K562 (cell line): ENCODE results near the gene CIAO1. TPM values are rescaled to one million over a fixed set of nuclear protein-coding genes. Genes with fewer than 3 reads are reported as not detected.

Experiments used
- ATF2 ChIP-seq: sonication (generic); formaldehyde crosslinking; IDR thresholded peaks from 2 replicates; pipeline ENCODE4 v1.8.1; 2022; ENCODE audit warnings: missing genetic modification reagents
- ATF4 ChIP-seq: fragments of 450-650 bp; formaldehyde crosslinking; IDR thresholded peaks from 2 replicates; pipeline ENCODE4 v1.4.0; 2022; ENCODE audit warnings: mild to moderate bottlenecking, moderate library complexity
- E2F3 ChIP-seq: fragments of 250-450 bp; sonication (Bioruptor Pico); IDR thresholded peaks from 2 replicates; pipeline ENCODE4 v1.4.0; 2020; ENCODE audit warnings: mild to moderate bottlenecking
- ILF3 ChIP-seq: fragments of 450-650 bp; IDR thresholded peaks from 2 replicates; pipeline ENCODE4 v1.6.1; 2018; ENCODE audit warnings: antibody characterized with exemption, mild to moderate bottlenecking, moderate library complexity, borderline replicate concordance
- MEF2A ChIP-seq: IDR thresholded peaks from 2 replicates; pipeline ENCODE4 v1.6.1; 2011; ENCODE audit warnings: low read depth, mild to moderate bottlenecking, low read length, moderate library complexity; ENCODE audit not compliant: control insufficient read depth
- SMAD1 ChIP-seq: fragments of 150-350 bp; IDR thresholded peaks from 2 replicates; pipeline ENCODE4 v1.6.1; 2014; ENCODE audit warnings: low read length, low read depth; ENCODE audit not compliant: partially characterized antibody
- STAT6 ChIP-seq: sonication (generic); formaldehyde crosslinking; IDR thresholded peaks from 2 replicates; pipeline ENCODE4 v1.8.1; 2023; ENCODE audit warnings: mild to moderate bottlenecking, missing genetic modification reagents
- ZBTB7A ChIP-seq: IDR thresholded peaks from 2 replicates; pipeline ENCODE4 v1.6.1; 2011; ENCODE audit warnings: low read depth, mild to moderate bottlenecking, low read length, moderate library complexity, borderline replicate concordance; ENCODE audit not compliant: control insufficient read depth
- ZBTB9 ChIP-seq: fragments of 450-650 bp; formaldehyde crosslinking; IDR thresholded peaks from 2 replicates; pipeline ENCODE4 v1.4.0; 2020; ENCODE audit warnings: mild to moderate bottlenecking, moderate library complexity
- polyA plus RNA-seq, 8 experiments: library from polyadenylated mRNA; depleted of rRNA in 4 of 8; stranded (reverse) in 5 of 8; unstranded in 3 of 8; fragments of >200 nt; fragmentation: Nextera tagmentation in 2 of 8; fragmentation: Illumina TruSeq in 1 of 8; extraction: Ambion mirVana in 2 of 8; extraction: Trizol in 1 of 8; gene quantifications; 2 replicates each; pipeline versions ENCODE4 v1.2.1 to v1.2.3, GENCODE V29; 2011 to 2014; ENCODE audit warnings: inconsistent platforms in 1 of 8, missing spikeins in 1 of 8
- total RNA-seq, 7 experiments: library from RNA; depleted of rRNA in 6 of 7; stranded (reverse); fragments of >200 nt in 6 of 7; fragmentation: Illumina TruSeq in 2 of 7; extraction: Trizol in 2 of 7; gene quantifications; 2 replicates each; pipeline versions ENCODE4 v1.2.1 to v1.2.3, GENCODE V29; 2011 to 2021; ENCODE audit warnings: low replicate concordance in 1 of 7

The CIAO1 gene
- total and polyA plus RNA-seq, 9 of the 15 experiments (the other 6 are each of a cell fraction or from before 2014, with no cell fraction given): 11.4 to 156 (median 92.8) TPM

GRCh38 chr2:96239745-96240264, 26.2 kb upstream of the CIAO1 start (continued):
- no peak for TF ChIP-seq STAT6 (CRISPR knock-in tag)
- TF ChIP-seq ATF4 (CRISPR knock-in tag): no peak
- no peak for TF ChIP-seq ZBTB7A
- TF ChIP-seq ZBTB9 (CRISPR knock-in tag): no peak
- TF ChIP-seq MEF2A: no peak
- no peak for TF ChIP-seq E2F3 (CRISPR knock-in tag)
- no peak for TF ChIP-seq ILF3
- no peak for TF ChIP-seq SMAD1
- no peak for TF ChIP-seq ATF2 (CRISPR knock-in tag)
